Measurements from ENCODE around the gene LTBP1. TPM values are rescaled to one million over a fixed set of nuclear protein-coding genes. Genes with fewer than 3 reads are reported as not detected.

LTBP1 gene
- total RNA-seq, 4 donors from 2014 or later: 8.7 to 18.7 (median 13.0) TPM

- TF ChIP-seq, protein P1, sequence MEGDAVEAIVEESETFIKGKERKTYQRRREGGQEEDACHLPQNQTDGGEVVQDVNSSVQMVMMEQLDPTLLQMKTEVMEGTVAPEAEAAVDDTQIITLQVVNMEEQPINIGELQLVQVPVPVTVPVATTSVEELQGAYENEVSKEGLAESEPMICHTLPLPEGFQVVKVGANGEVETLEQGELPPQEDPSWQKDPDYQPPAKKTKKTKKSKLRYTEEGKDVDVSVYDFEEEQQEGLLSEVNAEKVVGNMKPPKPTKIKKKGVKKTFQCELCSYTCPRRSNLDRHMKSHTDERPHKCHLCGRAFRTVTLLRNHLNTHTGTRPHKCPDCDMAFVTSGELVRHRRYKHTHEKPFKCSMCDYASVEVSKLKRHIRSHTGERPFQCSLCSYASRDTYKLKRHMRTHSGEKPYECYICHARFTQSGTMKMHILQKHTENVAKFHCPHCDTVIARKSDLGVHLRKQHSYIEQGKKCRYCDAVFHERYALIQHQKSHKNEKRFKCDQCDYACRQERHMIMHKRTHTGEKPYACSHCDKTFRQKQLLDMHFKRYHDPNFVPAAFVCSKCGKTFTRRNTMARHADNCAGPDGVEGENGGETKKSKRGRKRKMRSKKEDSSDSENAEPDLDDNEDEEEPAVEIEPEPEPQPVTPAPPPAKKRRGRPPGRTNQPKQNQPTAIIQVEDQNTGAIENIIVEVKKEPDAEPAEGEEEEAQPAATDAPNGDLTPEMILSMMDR (IDR thresholded peaks at IDR 0.05): no peak
- TF ChIP-seq POLR2AphosphoS5 (IDR thresholded peaks at IDR 0.05) (no peak), EP300 (IDR thresholded peaks at IDR 0.05) (no peak), POLR2A (IDR thresholded peaks at IDR 0.05) (no peak)
- Histone ChIP-seq H3K4me1 (peaks cover 11% of the 10 kb centered on the region), H3K27ac (no peak overlapping the region)
Observed at GRCh38 chr2:33215299-33215698, 268.5 kb downstream of the LTBP1 start.

DNA sequence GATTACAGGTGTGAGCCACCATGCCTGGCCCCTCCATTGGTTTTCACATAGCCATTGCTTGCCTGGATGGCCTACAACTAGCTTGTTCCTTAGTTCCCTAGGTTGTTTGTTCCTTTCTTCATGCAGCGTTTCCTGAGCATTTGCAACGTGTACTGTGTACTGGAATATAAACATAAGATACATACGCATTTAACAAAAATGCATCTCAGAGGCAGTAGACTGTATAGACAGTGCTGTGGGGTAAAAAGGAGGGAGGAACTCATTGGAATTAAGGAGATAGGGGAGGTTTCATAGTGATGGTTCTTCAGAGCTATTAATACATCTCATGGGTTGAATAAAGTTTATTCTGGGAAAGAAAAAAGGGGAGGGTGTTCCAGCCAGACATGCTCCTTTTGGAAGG lies 269.2 kb downstream of the LTBP1 start:
- no peak overlapping the region for H3K4me3 ChIP-seq
- no peak for DNase-seq (ENCODE audit: low spot score in 2 of 2)
- H3K36me3 ChIP-seq: no peaks in the 10 kb centered on the region
- TF ChIP-seq, protein P1 (IDR thresholded peaks at IDR 0.05): no peak
- TF ChIP-seq POLR2AphosphoS5 (IDR thresholded peaks at IDR 0.05): no peak
- no peak for TF ChIP-seq POLR2A (IDR thresholded peaks at IDR 0.05)
- TF ChIP-seq EP300 (IDR thresholded peaks at IDR 0.05): no peak
- no peaks in the 10 kb centered on the region for H3K9me3 ChIP-seq
- no peak overlapping the region for H3K27ac ChIP-seq
- 95% methylated on average over 3 of the region's 3 CpGs for WGBS
- H3K27me3 ChIP-seq: no peaks in the 10 kb centered on the region
- peaks cover 15% of the 10 kb centered on the region for H3K4me1 ChIP-seq

More at GRCh38 chr2:33215299-33215698, 268.5 kb downstream of the LTBP1 start:
- DNase-seq (ENCODE audit: low spot score in 2 of 2): peak in 1 of 2 donors; percentile 74
- no peaks in the 10 kb centered on the region for H3K27me3 ChIP-seq
- no peaks in the 10 kb centered on the region for H3K36me3 ChIP-seq
- WGBS: 51% methylated on average over 3 of the region's 3 CpGs
- H3K4me3 ChIP-seq: no peak overlapping the region
- no peaks in the 10 kb centered on the region for H3K9me3 ChIP-seq

DNA sequence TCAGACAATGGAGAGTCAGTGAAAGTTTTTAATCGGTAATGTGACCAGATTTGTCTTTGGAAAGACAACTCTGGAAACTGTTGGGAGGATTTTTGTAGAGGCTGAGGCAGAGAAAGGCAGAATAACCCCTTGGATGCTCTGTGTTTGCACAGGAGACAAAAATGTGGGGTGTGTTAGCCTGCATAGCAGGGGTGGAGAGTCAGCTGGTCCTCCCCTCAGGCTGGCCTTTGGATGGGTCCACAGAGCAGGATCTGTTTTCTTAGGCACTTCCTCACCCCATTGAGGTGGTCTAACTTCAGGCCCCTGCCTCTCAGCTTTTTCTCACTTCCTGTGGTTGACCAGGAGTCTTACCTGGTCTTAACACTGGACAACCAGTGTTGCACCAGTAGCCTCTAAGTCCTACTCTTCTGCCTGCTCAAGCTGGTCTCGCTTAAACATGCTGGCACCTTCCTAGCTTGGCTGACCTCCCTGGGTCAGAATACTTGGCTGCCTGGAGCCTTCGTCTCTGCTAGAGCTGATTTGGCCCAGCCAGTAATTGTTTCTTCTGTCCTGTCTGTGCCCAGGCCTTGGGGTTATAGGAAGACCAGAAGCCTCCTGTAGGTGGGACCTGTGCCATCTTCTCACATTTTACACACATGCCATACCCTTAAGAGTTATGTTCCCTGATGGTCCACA lies 269.9 kb downstream of the LTBP1 start:
- H3K9me3 ChIP-seq: no peaks in the 10 kb centered on the region
- H3K36me3 ChIP-seq: no peaks in the 10 kb centered on the region
- no peak overlapping the region for H3K4me3 ChIP-seq
- H3K4me1 ChIP-seq: peaks cover 14% of the 10 kb centered on the region
- no peak for DNase-seq (ENCODE audit: low spot score in 2 of 2)
- H3K27ac ChIP-seq: no peak overlapping the region
- 59% methylated on average over 3 of the region's 3 CpGs for WGBS
- no peaks in the 10 kb centered on the region for H3K27me3 ChIP-seq
- no peak for TF ChIP-seq POLR2A (IDR thresholded peaks at IDR 0.05)

- Histone ChIP-seq H3K4me3 (no peak overlapping the region), H3K9me3 (no peaks in the 10 kb centered on the region), H3K4me1 (peaks cover 14% of the 10 kb centered on the region), H3K27me3 (no peaks in the 10 kb centered on the region), H3K36me3 (no peaks in the 10 kb centered on the region), H3K27ac (no peak overlapping the region)
- TF ChIP-seq POLR2A (IDR thresholded peaks at IDR 0.05) (no peak), EP300 (IDR thresholded peaks at IDR 0.05) (no peak)
- TF ChIP-seq, protein P1 (IDR thresholded peaks at IDR 0.05): no peak
- no peak for DNase-seq (ENCODE audit: low spot score in 2 of 2)
- 83% methylated on average over 3 of the region's 3 CpGs for WGBS
Observed at GRCh38 chr2:33217406-33217805, 270.7 kb downstream of the LTBP1 start.

- no peaks in the 10 kb centered on the region for H3K9me3 ChIP-seq
- no peak for DNase-seq (ENCODE audit: low spot score in 2 of 2)
- H3K27ac ChIP-seq: no peak overlapping the region
- no peaks in the 10 kb centered on the region for H3K36me3 ChIP-seq
- TF ChIP-seq, protein P1 (IDR thresholded peaks at IDR 0.05): no peak
- TF ChIP-seq POLR2A (IDR thresholded peaks at IDR 0.05): no peak
- no peak for TF ChIP-seq POLR2AphosphoS5 (IDR thresholded peaks at IDR 0.05)
- no peak for TF ChIP-seq EP300 (IDR thresholded peaks at IDR 0.05)
- H3K27me3 ChIP-seq: no peaks in the 10 kb centered on the region
- no peak overlapping the region for H3K4me3 ChIP-seq
- H3K4me1 ChIP-seq: peaks cover 14% of the 10 kb centered on the region
- WGBS: 74% methylated on average over 4 of the region's 4 CpGs
Observed at GRCh38 chr2:33219114-33219513, 272.4 kb downstream of the LTBP1 start.

All from suprapubic skin (tissue), 4 donors.